PFSK-1 (cell line): Measurements from ENCODE around the gene ACSL4.

ENCODE experiments used
- POLR2AphosphoS5 ChIP-seq: IDR thresholded peaks from 2 replicates; pipeline ENCODE4 v1.6.1; 2012; ENCODE audit warnings: low read depth, mild to moderate bottlenecking, control low read depth, low read length, moderate library complexity
- SIN3A ChIP-seq: IDR thresholded peaks from 2 replicates; pipeline ENCODE4 v1.6.1; 2012; ENCODE audit warnings: mild to moderate bottlenecking, low read length, moderate library complexity, borderline replicate concordance; ENCODE audit not compliant: insufficient read depth
- TAF1 ChIP-seq: IDR thresholded peaks from 2 replicates; pipeline ENCODE4 v1.6.1; 2012; ENCODE audit warnings: low read length, control low read depth, borderline replicate concordance; ENCODE audit not compliant: insufficient read depth
- TF ChIP-seq, protein P1 (sequence below), 2 experiments: IDR thresholded peaks; 2 replicates each; pipeline versions ENCODE4 v1.6.1 to v1.8.0; 2011 to 2012; ENCODE audit warnings: low read depth in 2 of 2, low read length in 2 of 2, control low read depth in 1 of 2, inconsistent platforms in 1 of 2, mild to moderate bottlenecking in 1 of 2, moderate library complexity in 1 of 2; ENCODE audit not compliant: insufficient read depth in 1 of 2

DNA sequence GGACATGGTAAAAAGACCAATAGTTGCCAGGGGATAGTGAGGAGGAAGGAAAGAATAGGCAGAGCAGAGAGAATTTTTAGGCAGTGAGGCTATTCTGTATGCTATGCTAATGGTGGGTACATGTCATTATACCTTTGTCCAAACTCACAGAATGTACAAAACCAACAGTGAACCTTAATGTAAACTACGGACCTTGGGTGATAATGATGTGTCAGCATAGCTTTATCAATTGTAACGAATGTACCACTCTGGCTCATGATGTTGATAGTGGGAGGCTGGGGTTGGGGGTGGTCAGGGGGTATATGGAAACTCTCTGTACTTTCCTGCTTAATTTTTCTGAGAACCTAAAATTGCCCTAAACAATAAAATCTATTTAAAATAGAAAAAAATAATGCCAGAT is 37.7 kb upstream of the ACSL4 start:
- TF ChIP-seq TAF1, result no peak
- TF ChIP-seq SIN3A, result no peak
- TF ChIP-seq, protein P1, sequence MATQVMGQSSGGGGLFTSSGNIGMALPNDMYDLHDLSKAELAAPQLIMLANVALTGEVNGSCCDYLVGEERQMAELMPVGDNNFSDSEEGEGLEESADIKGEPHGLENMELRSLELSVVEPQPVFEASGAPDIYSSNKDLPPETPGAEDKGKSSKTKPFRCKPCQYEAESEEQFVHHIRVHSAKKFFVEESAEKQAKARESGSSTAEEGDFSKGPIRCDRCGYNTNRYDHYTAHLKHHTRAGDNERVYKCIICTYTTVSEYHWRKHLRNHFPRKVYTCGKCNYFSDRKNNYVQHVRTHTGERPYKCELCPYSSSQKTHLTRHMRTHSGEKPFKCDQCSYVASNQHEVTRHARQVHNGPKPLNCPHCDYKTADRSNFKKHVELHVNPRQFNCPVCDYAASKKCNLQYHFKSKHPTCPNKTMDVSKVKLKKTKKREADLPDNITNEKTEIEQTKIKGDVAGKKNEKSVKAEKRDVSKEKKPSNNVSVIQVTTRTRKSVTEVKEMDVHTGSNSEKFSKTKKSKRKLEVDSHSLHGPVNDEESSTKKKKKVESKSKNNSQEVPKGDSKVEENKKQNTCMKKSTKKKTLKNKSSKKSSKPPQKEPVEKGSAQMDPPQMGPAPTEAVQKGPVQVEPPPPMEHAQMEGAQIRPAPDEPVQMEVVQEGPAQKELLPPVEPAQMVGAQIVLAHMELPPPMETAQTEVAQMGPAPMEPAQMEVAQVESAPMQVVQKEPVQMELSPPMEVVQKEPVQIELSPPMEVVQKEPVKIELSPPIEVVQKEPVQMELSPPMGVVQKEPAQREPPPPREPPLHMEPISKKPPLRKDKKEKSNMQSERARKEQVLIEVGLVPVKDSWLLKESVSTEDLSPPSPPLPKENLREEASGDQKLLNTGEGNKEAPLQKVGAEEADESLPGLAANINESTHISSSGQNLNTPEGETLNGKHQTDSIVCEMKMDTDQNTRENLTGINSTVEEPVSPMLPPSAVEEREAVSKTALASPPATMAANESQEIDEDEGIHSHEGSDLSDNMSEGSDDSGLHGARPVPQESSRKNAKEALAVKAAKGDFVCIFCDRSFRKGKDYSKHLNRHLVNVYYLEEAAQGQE (IDR thresholded peaks at IDR 0.05; ENCODE audit: insufficient read depth in 1 of 2, low read depth in 2 of 2, low read length in 2 of 2), result no peak
- no peak for TF ChIP-seq POLR2AphosphoS5
